Gastroesophageal sphincter (tissue), 4 donors: Measurements from ENCODE around the gene OR6Q1. TPM values are rescaled to one million over a fixed set of nuclear protein-coding genes. Genes with fewer than 3 reads are reported as not detected.
A peak's percentile ranks its signal among the peaks of the same experiment; 100 is the strongest.

ENCODE experiments used
- ATAC-seq: fragments of 150-250 bp; one replicate; pipeline ENCODE4 v1.9.1; 2016; ENCODE audit warnings: mild to moderate bottlenecking, moderate library complexity
- H3K27ac ChIP-seq, 4 donors: fragments of 200-600 bp; sonication (generic) in 3 of 4; 1 replicate in 3 of 4; 2 replicates in 1 of 4; pipeline ENCODE4 v1.5.1; 2016 to 2019
- H3K27me3 ChIP-seq: fragments of 200-600 bp; sonication (generic); one replicate; pipeline ENCODE4 v1.5.1; 2019
- H3K36me3 ChIP-seq, 2 donors: fragments of 200-600 bp; sonication (generic); one replicate each; pipeline ENCODE4 v1.5.1; 2019; ENCODE audit warnings: control low read depth in 1 of 2
- H3K4me1 ChIP-seq, 3 donors: fragments of 200-600 bp; sonication (generic); 1 replicate in 2 of 3; 2 replicates in 1 of 3; pipeline ENCODE4 v1.5.1; 2016 to 2019; ENCODE audit warnings: control low read depth in 2 of 3
- H3K4me3 ChIP-seq, 2 donors: fragments of 200-600 bp; sonication (generic); one replicate each; pipeline ENCODE4 v1.5.1; 2019; ENCODE audit warnings: mild to moderate bottlenecking in 1 of 2, moderate library complexity in 1 of 2
- H3K9me3 ChIP-seq, 3 donors: fragments of 200-600 bp; sonication (generic); one replicate each; pipeline ENCODE4 v1.5.1; 2017 to 2019; ENCODE audit warnings: control low read depth in 2 of 3
- CTCF ChIP-seq, 4 experiments: fragments of 200-600 bp in 2 of 4; fragments of 450-650 bp in 2 of 4; sonication (generic) in 1 of 4; IDR thresholded peaks; one replicate each; pipeline ENCODE4 v1.5.1; 2017 to 2019; ENCODE audit warnings: antibody characterized with exemption in 4 of 4, mild to moderate bottlenecking in 2 of 4, moderate library complexity in 2 of 4
- EP300 ChIP-seq: sonication (generic); formaldehyde crosslinking; IDR thresholded peaks from one replicate; pipeline ENCODE4 v1.6.1; 2017; ENCODE audit warnings: antibody characterized with exemption, mild to moderate bottlenecking
- POLR2A ChIP-seq, 2 donors: fragments of 450-650 bp; IDR thresholded peaks; one replicate each; pipeline ENCODE4 v1.6.1; 2017; ENCODE audit warnings: antibody characterized with exemption in 2 of 2, mild to moderate bottlenecking in 2 of 2, moderate library complexity in 1 of 2
- POLR2AphosphoS5 ChIP-seq: sonication (generic); formaldehyde crosslinking; IDR thresholded peaks from one replicate; pipeline ENCODE4 v1.6.1; 2017; ENCODE audit warnings: antibody characterized with exemption
- WGBS, 2 donors: methylation state at CpG; one replicate each; pipeline ENCODE4 v1.1.5; 2018; ENCODE audit warnings: low coverage in 1 of 2; 5-methylcytosine and 5-hydroxymethylcytosine counted together
- total RNA-seq, 4 donors: library from RNA; depleted of rRNA; stranded (reverse); fragments of >200 nt; gene quantifications; one replicate each; pipeline ENCODE4 v1.1.0, GENCODE V29; 2016

The OR6Q1 gene
- total RNA-seq, 4 donors from 2014 or later, result not detected

DNA sequence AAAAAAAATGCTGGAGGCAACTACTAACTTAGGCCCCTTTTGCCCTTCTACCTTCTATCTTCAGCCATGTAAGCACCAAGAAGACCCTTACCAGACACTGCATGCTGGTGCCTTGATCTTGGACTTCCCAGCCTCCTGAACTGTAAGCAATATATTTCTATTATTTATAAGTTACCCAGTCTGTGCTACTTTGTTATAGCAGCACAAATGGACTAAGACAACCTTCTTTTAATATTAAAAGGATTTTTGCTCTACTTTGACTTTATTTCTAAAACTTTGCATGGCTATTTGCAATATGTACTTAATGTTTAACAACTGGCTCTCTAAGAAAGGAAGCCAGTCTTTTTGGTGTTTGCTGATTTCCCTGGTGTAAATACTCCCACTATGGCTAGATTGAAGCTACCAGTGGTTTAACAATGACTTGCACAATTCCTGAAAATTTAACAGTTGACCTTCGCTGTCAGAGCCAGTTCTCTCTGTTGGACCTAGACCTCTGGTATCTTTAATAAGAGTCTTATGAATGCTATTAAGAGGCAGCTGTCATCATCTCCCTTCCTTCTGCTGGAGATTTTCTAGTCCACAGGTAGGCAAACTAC, 25.2 kb downstream of the OR6Q1 start:
- no peaks in the 10 kb centered on the region for H3K27me3 ChIP-seq

DNA sequence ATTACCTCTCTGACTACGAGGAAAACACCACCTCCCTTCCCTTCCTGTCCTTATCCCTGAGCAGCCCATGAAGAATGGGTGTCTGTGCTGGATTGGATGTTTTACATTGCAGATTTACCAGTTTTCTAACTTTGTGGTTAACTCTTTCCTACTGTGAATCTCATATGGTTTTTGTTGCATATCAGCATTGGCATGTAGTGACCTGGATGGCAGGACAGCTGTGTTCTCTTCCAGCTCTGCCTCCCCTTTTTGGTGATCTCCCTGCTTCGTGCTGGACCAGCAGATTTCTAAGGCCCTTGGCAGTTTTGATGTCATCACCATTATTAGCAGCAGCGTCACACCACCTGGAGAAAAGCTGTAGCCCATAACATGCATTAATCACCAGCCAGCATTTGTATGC, 26.7 kb downstream of the OR6Q1 start:
- 64 to 69% methylated on average over 3 of the region's 3 CpGs for WGBS, 2 donors
- TF ChIP-seq CTCF (IDR thresholded peaks at IDR 0.05) (no peak), EP300 (no peak), POLR2AphosphoS5 (no peak), POLR2A (IDR thresholded peaks at IDR 0.05) (no peak)
- Histone ChIP-seq H3K4me3 (no peak overlapping the region), H3K36me3 (no peaks in the 10 kb centered on the region), H3K27me3 (no peaks in the 10 kb centered on the region), H3K9me3 (no peaks in the 10 kb centered on the region), H3K27ac (no peak overlapping the region), H3K4me1 (peaks cover 0 to 13% (median 5%) of the 10 kb centered on the region in 3 donors)
- ATAC-seq, result no peak

More for the DNA sequence above, 25.2 kb downstream of the OR6Q1 start:
- TF ChIP-seq POLR2AphosphoS5 (no peak), EP300 (no peak), CTCF (IDR thresholded peaks at IDR 0.05) (no peak), POLR2A (IDR thresholded peaks at IDR 0.05) (no peak)
- Histone ChIP-seq H3K4me3 (no peak overlapping the region), H3K9me3 (no peaks in the 10 kb centered on the region), H3K4me1 (peaks cover 0 to 13% (median 5%) of the 10 kb centered on the region in 3 donors), H3K27ac (no peak overlapping the region), H3K36me3 (no peaks in the 10 kb centered on the region)
- no peak for ATAC-seq
- 80 to 100% methylated on average over 1 of the region's 1 CpG for WGBS, 2 donors

GRCh38 chr11:58058276-58059006, 27.7 kb downstream of the OR6Q1 start:
- H3K27ac ChIP-seq, result peak overlapping the region in 3 of 4 donors; percentile 52 to 56 (median 55)

DNA sequence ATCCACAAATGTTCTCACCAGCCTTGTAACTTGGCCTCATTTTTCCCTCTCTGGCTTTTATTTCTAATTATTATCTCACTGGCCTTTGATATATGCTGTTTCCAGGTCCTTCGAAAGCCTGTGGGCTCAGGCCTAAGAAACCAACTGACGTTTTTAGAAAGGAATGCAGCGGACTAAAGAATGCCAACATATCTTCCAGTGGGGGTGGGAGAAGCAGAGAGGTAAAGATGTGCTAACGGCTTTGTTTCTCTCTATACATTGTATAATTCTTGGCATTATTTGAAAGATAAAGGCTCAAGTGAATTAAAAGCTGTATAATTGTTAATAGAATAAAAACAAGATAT, 28.2 kb downstream of the OR6Q1 start:
- no peak for TF ChIP-seq CTCF (IDR thresholded peaks at IDR 0.05)

More at GRCh38 chr11:58058276-58059006, 27.7 kb downstream of the OR6Q1 start:
- H3K9me3 ChIP-seq, result no peaks in the 10 kb centered on the region
- H3K27me3 ChIP-seq, result no peaks in the 10 kb centered on the region
- peaks cover 0 to 13% (median 5%) of the 10 kb centered on the region in 3 donors for H3K4me1 ChIP-seq
- TF ChIP-seq POLR2AphosphoS5 (no peak), POLR2A (IDR thresholded peaks at IDR 0.05) (no peak), CTCF (IDR thresholded peaks at IDR 0.05) (no peak), EP300 (no peak)
- peak; percentile 49 for ATAC-seq
- no peaks in the 10 kb centered on the region for H3K36me3 ChIP-seq
- 0 to 45% methylated on average over 1 to 4 of the region's 13 CpGs for WGBS, 2 donors
- no peak overlapping the region for H3K4me3 ChIP-seq

DNA sequence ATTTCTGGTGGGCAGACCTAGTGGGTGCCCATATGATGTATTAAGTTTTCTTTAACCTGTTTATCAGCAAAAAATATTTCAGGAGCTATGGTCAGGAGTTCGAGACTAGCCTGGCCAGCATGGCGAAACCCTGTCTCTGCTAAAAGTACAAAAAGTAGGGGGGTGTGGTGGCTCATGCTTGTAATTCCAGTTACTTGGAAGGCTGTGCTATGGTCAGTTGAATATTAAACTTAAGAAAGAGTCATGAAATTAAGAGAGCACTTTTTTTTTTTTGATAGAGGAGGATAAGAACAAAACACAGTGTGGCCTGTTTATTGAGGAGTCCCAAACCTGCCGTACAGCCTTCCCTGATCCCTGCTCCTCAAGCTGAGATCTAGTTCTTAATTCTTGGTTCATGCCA, 29.8 kb downstream of the OR6Q1 start:
- 77 to 82% methylated on average over 3 of the region's 3 CpGs for WGBS, 2 donors

More for the DNA sequence above, 28.2 kb downstream of the OR6Q1 start:
- no peak overlapping the region for H3K4me3 ChIP-seq
- no peaks in the 10 kb centered on the region for H3K9me3 ChIP-seq
- WGBS, 2 donors, result 17 to 23% methylated on average over 4 of the region's 4 CpGs
- peaks cover 0 to 13% (median 5%) of the 10 kb centered on the region in 3 donors for H3K4me1 ChIP-seq
- H3K36me3 ChIP-seq, result no peaks in the 10 kb centered on the region
- peak overlapping the region in 3 of 4 donors; percentile 52 to 56 (median 55) for H3K27ac ChIP-seq
- peak; percentile 56 for ATAC-seq
- no peaks in the 10 kb centered on the region for H3K27me3 ChIP-seq

More for the DNA sequence above, 29.8 kb downstream of the OR6Q1 start:
- H3K4me3 ChIP-seq, result no peak overlapping the region
- H3K9me3 ChIP-seq, result no peaks in the 10 kb centered on the region
- TF ChIP-seq POLR2AphosphoS5, result no peak
- no peaks in the 10 kb centered on the region for H3K36me3 ChIP-seq
- peaks cover 0 to 13% (median 5%) of the 10 kb centered on the region in 3 donors for H3K4me1 ChIP-seq
- ATAC-seq, result no peak
- no peak overlapping the region for H3K27ac ChIP-seq
- H3K27me3 ChIP-seq, result no peaks in the 10 kb centered on the region
